ENCODE measurements around the gene WWTR1.

DNA sequence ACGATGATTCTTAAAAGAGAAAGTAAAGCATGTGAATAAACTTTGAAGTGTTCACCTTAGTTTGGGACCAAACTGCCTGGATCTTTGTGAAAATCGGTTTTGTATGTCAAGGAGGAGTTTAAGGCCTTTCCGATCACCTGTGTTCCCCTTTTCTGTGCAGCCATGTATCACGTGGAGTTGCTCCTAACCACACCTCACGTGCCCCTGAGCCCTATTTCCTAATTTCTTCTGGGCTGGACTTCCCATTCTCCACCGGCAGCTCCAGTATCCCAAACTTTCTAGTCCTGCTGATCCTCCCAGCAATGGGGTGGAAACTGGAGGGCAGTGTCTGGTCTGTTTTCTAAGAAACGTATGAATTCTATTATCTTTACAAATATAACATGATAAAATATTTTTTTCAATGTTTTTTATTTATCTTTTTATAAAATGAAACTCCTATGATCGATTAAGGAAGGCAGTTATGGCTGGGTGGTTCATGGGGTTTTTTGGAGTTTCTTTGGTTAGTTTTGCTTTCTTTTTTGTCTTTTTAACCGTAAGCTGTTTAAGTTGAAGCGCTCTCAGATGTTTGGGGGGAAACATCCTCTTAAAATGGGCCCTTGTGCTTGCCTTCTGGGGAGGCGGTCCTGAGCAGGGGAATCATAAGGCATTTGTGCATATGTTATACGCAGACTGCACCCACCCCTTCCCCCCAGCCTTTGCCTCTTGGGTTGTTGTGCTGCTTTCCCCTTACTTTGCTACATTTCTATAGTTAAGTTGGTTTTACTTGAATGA lies 43.6 kb upstream of the WWTR1 start:
- TF ChIP-seq, protein P1, sequence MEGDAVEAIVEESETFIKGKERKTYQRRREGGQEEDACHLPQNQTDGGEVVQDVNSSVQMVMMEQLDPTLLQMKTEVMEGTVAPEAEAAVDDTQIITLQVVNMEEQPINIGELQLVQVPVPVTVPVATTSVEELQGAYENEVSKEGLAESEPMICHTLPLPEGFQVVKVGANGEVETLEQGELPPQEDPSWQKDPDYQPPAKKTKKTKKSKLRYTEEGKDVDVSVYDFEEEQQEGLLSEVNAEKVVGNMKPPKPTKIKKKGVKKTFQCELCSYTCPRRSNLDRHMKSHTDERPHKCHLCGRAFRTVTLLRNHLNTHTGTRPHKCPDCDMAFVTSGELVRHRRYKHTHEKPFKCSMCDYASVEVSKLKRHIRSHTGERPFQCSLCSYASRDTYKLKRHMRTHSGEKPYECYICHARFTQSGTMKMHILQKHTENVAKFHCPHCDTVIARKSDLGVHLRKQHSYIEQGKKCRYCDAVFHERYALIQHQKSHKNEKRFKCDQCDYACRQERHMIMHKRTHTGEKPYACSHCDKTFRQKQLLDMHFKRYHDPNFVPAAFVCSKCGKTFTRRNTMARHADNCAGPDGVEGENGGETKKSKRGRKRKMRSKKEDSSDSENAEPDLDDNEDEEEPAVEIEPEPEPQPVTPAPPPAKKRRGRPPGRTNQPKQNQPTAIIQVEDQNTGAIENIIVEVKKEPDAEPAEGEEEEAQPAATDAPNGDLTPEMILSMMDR (IDR thresholded peaks at IDR 0.05): no peak
- no peak for TF ChIP-seq POLR2AphosphoS5 (IDR thresholded peaks at IDR 0.05)

Data from upper lobe of left lung (tissue), 4 donors.